GM18499 (cell line): ENCODE results near the gene CST7.
"Not testable (repeated sequence)": the region's sequence is repeated elsewhere in the genome, so short reads cannot be mapped to it uniquely, and the experiment has no call there.

Experiments
- ATAC-seq: cut with Tn5 transposase; IDR thresholded peaks from one replicate; pipeline ENCODE4 v1.9.1; 2021; ENCODE audit warnings: moderate number of reproducible peaks; ENCODE audit not compliant: insufficient read depth, unreplicated experiment

The CST7 gene

GRCh38 chr20:24948939-24949679, at the start of gene CST7:
Gene CST7 (plus strand): TSS chr20:24949269. CDS start chr20:24949506, 237 bp downstream.
- ATAC-seq: no peak

- ATAC-seq: no peak
These were observed 42.3 kb upstream of the CST7 start for GRCh38 chr20:24906806-24907205.

GRCh38 chr20:24908642-24909041, 40.4 kb upstream of the CST7 start:
- ATAC-seq: no peak

DNA sequence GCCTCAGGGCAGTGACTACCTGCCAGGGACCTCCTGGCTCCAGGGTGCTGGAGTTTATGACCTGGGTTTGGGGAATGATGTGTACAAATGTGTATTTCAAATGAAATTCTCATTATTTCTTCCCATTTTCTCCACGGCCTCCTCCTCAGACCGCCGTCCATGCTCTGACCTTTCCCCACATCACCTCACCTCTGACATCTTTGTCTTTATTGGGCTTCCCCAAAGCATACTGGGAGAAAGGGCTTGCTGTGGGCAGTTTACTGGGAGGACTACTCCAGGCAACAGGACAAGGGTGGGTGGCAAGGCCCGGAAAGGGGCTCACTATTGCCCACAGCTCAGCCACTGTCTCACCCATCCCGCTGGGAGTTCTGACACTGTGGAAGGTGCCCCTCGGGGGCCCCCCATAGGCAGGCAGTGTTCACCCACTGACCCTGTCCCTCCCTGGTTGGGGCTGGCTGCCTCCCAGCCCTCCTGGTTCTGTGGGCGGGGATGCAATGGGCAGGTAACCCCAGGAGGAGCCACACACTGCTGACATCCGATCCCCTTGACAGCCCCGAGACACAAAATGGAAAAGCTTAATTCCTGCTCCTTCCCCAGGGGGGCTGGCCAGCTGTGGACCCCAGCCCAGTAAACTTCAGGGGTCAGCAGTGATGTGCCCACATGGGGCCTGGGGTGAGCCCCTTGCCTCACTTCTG, 39.8 kb upstream of the CST7 start:
- no peak for ATAC-seq

DNA sequence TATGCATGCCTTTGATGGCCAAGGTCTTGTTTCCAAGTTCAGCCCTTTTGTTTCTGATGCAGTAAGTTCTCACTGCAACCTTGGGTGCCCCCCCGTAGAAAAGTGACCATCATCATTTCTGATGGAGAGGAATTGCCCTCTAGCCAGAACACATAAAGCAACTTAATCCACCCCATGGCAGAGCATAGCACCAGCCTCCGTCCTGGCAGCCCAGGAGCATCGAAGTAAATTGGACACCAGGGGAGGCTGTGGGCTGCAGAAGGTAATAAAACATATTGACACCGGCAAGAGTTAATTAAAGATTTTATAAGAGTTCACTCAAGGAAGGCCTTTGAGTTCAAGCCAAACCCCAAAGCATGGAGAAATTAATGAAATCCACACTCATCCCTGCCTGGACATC, 39.2 kb upstream of the CST7 start:
- no peak for ATAC-seq

- no peak for ATAC-seq
These were observed 38.6 kb upstream of the CST7 start for GRCh38 chr20:24910461-24910860.

- no peak for ATAC-seq
These were observed 37.6 kb upstream of the CST7 start for GRCh38 chr20:24911461-24911860.

DNA sequence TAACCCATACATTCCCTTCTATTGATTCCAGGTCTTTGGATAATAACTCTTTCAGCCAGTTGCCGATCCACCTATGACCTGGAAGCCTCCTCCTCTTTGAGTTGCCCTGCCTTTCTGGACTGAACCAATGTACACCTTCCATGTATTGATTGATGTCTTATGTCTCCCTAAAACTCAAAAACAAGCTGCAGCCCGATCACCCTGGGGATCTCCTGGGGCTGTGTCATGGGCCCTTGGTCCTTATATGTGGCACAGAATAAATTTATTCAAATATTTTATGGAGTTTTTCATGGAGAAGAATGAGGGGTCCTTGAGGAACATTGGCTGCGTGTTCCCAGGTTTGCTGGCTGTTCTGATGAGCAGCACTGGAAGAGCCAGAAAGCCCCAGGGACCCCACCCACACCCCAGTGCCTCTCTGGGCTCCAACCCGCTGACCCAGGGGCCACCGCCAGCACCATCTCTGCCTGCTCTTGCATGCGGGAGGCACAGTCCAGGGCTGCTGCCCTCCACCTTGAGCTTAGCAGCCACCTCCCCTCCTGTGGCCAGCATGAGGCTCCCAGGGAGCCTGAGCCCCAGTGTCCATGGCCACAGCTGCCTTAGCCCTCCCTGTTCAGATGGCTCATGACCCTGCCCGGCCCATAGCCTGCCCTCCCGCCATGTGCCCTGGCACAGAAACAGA, 36.5 kb upstream of the CST7 start:
- ATAC-seq: no peak

- ATAC-seq: no peak
These were observed 35.9 kb upstream of the CST7 start for GRCh38 chr20:24913076-24913628.

- no peak for ATAC-seq
These were observed 34.5 kb upstream of the CST7 start for GRCh38 chr20:24914388-24915241.

- no peak for ATAC-seq
These were observed 33.6 kb upstream of the CST7 start for GRCh38 chr20:24915440-24915839.

GRCh38 chr20:24915892-24916291, 33.2 kb upstream of the CST7 start:
- ATAC-seq: no peak

DNA sequence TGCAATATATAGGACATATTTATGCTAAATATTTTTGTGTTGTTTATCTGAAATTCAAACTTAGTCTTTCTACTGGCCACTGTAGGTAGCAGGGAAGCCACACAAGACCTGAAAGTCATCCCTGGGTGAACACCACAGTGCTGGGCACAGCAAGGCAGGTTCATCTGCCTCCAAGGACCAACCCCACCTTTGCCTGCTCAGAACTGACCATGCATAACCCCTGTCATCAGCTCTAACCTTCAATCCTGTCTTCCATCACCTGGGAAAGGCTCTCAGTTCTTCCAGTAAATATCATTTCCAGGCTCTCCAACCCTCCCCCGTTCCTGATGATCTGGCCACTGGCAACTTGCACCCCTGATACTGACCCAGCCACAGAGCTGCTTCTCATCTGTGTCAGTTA, 32.7 kb upstream of the CST7 start:
- ATAC-seq: no peak

DNA sequence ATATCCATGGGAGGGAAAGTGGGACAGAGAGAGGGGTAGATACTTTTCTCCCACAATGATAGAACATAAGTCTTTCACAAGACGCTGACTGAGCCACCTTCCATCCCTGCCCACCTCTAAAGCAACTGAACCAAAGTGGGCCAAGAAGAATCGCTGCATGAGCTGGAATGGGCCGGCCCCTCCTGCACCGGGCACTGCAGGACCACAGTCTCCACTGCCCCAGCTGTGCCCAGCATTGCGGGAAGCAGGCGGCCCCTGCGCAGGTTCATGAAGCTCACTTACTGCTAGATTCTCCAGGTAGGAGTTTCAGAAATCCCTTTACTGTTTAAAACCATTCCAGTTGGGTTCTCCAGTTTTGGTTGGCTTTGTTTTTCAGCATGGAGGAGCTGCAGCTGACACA, 32.0 kb upstream of the CST7 start:
- no peak for ATAC-seq

DNA sequence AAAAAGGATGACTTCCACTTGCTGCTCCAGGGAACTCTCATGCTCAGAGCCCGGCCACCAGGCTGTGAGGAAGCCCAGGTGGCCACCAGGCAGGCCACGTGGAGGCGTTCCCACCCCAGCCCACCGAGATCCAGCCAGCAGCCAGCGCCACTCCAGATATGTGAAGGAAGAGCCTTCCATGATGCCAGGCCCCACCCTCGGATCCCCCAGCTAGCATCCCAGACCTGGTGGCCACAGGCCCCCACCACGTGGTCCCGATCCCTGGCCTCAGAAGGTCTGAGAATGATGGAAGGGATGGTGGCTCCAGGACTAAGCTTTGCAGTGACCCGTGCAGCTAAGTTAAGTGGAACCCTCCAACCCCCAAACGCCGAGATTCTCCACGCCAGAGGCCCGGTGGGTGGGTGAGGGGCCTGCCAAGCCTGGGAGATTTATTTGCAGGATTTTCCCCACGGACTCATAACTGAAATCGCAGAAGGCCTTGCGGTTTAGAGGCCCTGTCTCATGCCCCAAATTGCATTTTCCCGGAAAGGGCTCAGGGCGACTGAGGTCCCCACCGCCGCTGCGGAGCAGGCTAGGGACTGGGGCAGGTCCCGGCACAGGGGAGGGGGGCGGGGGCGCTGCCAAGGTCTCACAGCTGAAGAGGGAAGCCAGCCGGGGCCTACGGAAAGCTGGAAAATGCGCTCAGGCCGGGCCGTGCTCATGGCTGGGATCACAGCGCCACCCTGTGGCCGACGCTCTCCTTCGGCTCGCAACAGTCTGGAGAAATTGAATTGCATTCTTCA, 31.1 kb upstream of the CST7 start:
- ATAC-seq: no peak

GRCh38 chr20:24918579-24919566, 30.2 kb upstream of the CST7 start:
- ATAC-seq: no peak

- not testable (repeated sequence) for ATAC-seq
These were observed 29.4 kb upstream of the CST7 start for GRCh38 chr20:24919665-24920064.

DNA sequence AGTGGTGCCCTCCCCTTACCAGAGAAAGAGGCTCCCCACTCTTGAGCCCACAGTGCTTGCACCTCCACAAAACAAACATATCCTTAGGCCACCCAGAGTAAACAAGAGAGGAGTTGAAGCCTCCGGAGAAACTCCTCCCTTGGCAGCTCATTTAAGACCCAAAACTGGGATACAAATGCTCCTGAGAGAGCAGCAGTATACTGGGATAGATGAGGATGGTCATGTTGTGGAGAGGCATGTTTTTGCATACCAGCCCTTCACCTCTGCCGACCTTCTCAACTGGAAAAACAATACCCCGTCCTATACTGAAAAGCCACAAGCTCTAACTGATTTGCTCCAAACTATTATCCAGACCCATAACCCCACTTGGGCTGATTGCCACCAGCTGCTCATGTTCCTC, 28.4 kb upstream of the CST7 start:
- ATAC-seq: not testable (repeated sequence)
